Activated T-helper 1 cell treated with anti-CD3 and anti-CD28 coated beads, Interleukin-2, amount 50 U/mL, for 16 hours (primary cell): ENCODE results near the gene HNF4A.

Experiments used
- DNase-seq, 2 donors: peaks; one replicate each; pipeline ENCODE4 v3.0.0-alpha.2; 2020; ENCODE audit warnings: low read depth in 1 of 2, low spot score in 1 of 2

The HNF4A gene

GRCh38 chr20:44423480-44423879 is 68.0 kb downstream of the HNF4A start:
- no peak for DNase-seq

GRCh38 chr20:44424039-44424495 is 68.6 kb downstream of the HNF4A start:
- DNase-seq: no peak

- DNase-seq: no peak
These were observed 70.4 kb downstream of the HNF4A start for GRCh38 chr20:44425923-44426322.

GRCh38 chr20:44426879-44427790 is 71.6 kb downstream of the HNF4A start:
- DNase-seq: no peak

- DNase-seq: no peak
These were observed 72.3 kb downstream of the HNF4A start for GRCh38 chr20:44427804-44428173.

GRCh38 chr20:44428174-44429016 is 72.9 kb downstream of the HNF4A start:
- DNase-seq: no peak

- no peak for DNase-seq
These were observed 73.5 kb downstream of the HNF4A start for GRCh38 chr20:44429017-44429339.

- DNase-seq: no peak
These were observed 74.1 kb downstream of the HNF4A start for GRCh38 chr20:44429419-44430269.

GRCh38 chr20:44430270-44431065 is 75.0 kb downstream of the HNF4A start:
- DNase-seq: no peak

GRCh38 chr20:44431118-44431501 is 75.6 kb downstream of the HNF4A start:
- no peak for DNase-seq

- DNase-seq: no peak
These were observed 76.2 kb downstream of the HNF4A start for GRCh38 chr20:44431502-44432234.

- DNase-seq: no peak
These were observed 77.4 kb downstream of the HNF4A start for GRCh38 chr20:44432618-44433577.

GRCh38 chr20:44433751-44434538 is 78.4 kb downstream of the HNF4A start:
- no peak for DNase-seq

- no peak for DNase-seq
These were observed 80.3 kb downstream of the HNF4A start for GRCh38 chr20:44435630-44436335.

- DNase-seq: no peak
These were observed 80.9 kb downstream of the HNF4A start for GRCh38 chr20:44436393-44436792.

- DNase-seq: no peak
These were observed 82.0 kb downstream of the HNF4A start for GRCh38 chr20:44437497-44437896.

- DNase-seq: no peak
These were observed 83.3 kb downstream of the HNF4A start for GRCh38 chr20:44438782-44439181.
